Type B pancreatic cell (in vitro differentiated cells): ENCODE data around the gene CYFIP2. TPM values are rescaled to one million over a fixed set of nuclear protein-coding genes. Genes with fewer than 3 reads are reported as not detected.

Experiments
- DNase-seq: peaks from one replicate; pipeline ENCODE4 v3.0.0; 2021; ENCODE audit warnings: mixed read lengths; ENCODE audit not compliant: unreplicated experiment; ENCODE audit errors: extremely low spot score
- H3K27ac Mint-ChIP-seq: 2 replicates; pipeline ENCODE4 v1.8.0; 2021; ENCODE audit warnings: mild to moderate bottlenecking, mixed read lengths
- H3K27me3 Mint-ChIP-seq: 2 replicates; pipeline ENCODE4 v1.8.0; 2021; ENCODE audit warnings: mixed read lengths
- H3K36me3 Mint-ChIP-seq: 2 replicates; pipeline ENCODE4 v1.8.0; 2021; ENCODE audit warnings: mixed read lengths
- H3K4me1 Mint-ChIP-seq: one replicate; pipeline ENCODE4 v1.8.0; 2021; ENCODE audit warnings: mixed read lengths; ENCODE audit not compliant: unreplicated experiment
- H3K4me3 Mint-ChIP-seq: 2 replicates; pipeline ENCODE4 v1.8.0; 2021; ENCODE audit warnings: mild to moderate bottlenecking, mixed read lengths
- H3K9me3 Mint-ChIP-seq: 2 replicates; pipeline ENCODE4 v1.8.0; 2021; ENCODE audit warnings: mixed read lengths
- total RNA-seq: library from RNA; stranded (reverse); gene quantifications from 2 replicates; pipeline ENCODE4 v1.2.1, GENCODE V29; 2021; ENCODE audit warnings: low replicate concordance
- TF ChIP-seq, protein P1 (sequence below): fragments of 200-600 bp; sonication (generic); conservative IDR thresholded peaks from 2 replicates; pipeline ENCODE4 v1.5.0; 2021; ENCODE audit warnings: antibody characterized with exemption, mild to moderate bottlenecking

The CYFIP2 gene
- total RNA-seq, 1 donor from 2014 or later = 61.4 TPM

DNA sequence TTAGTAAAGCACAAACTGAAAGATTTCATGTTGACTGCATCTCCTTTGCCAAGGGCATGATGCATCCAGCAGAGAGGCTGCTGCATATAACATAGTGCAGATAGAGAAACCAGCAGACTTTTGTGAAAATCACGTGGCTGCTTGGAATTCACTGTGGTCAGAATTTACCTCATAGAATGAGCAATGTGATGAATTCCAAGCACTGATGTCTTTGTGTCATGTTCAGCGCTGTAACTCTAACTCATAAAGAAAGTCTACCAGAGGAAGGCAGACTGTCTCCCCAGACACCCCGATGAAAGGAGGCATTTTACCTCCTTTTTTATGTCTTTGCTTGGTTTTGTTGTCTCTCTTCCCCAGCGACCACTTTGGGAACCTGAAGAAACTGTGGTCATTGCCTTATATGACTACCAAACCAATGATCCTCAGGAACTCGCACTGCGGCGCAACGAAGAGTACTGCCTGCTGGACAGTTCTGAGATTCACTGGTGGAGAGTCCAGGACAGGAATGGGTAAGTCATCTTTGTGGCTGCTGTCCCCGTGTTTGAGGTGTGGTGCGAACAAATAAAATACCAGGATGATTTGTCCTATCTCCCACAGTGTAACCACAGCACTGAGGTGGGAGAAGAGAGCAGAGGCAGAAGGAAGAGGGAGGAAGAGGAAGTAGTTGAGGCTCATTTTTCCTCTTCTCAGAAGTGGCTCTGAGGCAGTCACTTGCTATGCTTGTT is 43.3 kb upstream of the CYFIP2 start:
- Mint-ChIP-seq H3K9me3 (no peaks in the 10 kb centered on the region), H3K27me3 (no peaks in the 10 kb centered on the region), H3K4me3 (no peak overlapping the region), H3K4me1 (no peaks in the 10 kb centered on the region), H3K36me3 (no peaks in the 10 kb centered on the region), H3K27ac (no peak overlapping the region)
- TF ChIP-seq, protein P1, sequence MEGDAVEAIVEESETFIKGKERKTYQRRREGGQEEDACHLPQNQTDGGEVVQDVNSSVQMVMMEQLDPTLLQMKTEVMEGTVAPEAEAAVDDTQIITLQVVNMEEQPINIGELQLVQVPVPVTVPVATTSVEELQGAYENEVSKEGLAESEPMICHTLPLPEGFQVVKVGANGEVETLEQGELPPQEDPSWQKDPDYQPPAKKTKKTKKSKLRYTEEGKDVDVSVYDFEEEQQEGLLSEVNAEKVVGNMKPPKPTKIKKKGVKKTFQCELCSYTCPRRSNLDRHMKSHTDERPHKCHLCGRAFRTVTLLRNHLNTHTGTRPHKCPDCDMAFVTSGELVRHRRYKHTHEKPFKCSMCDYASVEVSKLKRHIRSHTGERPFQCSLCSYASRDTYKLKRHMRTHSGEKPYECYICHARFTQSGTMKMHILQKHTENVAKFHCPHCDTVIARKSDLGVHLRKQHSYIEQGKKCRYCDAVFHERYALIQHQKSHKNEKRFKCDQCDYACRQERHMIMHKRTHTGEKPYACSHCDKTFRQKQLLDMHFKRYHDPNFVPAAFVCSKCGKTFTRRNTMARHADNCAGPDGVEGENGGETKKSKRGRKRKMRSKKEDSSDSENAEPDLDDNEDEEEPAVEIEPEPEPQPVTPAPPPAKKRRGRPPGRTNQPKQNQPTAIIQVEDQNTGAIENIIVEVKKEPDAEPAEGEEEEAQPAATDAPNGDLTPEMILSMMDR = no peak
- DNase-seq = no peak

DNA sequence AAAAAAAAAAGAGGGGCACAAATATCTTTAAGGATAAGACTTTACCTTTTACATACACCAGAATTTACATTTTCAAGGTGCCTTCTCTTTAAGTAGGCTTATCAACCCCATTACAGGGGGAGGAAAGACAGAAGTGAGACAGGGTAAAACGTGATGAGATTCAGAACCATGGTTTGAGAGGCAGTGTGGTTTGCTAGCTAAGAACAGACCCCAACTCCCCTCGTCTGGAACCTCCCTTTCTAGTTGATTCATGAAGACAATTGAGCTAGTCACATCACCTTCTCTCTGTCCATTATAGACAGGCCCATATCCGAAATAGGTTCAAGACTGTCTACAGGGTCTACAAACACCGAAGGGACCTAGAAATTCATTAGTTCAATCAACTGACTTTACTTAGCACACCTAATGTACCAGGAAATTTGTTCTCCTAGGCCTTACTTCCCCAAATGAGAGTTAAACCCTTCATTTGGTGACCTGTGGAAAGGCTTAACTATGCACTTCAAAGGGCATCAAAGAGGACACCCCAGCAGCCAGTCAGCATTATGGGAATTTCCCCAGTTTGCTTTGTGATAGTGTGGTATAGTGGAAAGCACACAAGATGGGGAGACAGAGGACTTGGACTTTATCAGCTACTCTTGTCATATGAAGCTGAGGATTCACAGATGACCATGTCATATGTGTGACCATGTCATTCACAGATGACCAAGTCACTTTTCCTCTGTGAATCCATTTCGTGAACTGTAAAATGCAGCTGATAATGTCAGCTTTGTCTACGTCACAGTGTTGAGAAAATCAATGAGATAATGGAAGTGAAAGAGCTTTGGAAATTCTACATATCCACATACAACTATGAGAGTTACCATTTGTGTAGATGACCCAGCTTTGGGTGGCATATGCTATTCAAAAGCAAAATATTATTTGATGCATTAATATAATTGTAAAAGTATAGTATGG is 40.2 kb upstream of the CYFIP2 start:
- Mint-ChIP-seq H3K9me3 (no peaks in the 10 kb centered on the region), H3K36me3 (no peaks in the 10 kb centered on the region), H3K27ac (no peak overlapping the region), H3K27me3 (no peaks in the 10 kb centered on the region), H3K4me3 (no peak overlapping the region), H3K4me1 (no peaks in the 10 kb centered on the region)
- TF ChIP-seq, protein P1 = no peak
- no peak for DNase-seq

DNA sequence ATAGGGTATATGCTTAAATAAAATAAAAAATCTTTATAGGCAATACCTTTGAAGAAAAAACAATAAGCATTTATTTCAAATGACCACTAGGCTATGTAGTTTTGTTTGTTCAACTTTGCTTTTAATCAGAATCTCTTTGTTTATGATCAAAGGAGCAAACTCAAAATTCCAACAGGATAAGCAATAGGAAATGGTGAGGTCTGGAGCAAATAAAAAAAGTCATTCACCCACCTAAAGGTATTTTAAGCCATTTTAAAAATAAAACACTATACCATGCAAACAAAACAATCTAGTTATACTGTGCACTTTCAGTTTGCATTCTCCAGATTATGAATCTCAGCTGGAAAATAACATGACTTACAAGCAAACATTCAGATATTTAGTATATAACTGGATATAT is 35.3 kb upstream of the CYFIP2 start:
- no peak for DNase-seq
- no peaks in the 10 kb centered on the region for H3K27me3 Mint-ChIP-seq
- TF ChIP-seq, protein P1 = no peak
- H3K27ac Mint-ChIP-seq = no peak overlapping the region
- H3K36me3 Mint-ChIP-seq = no peaks in the 10 kb centered on the region
- no peaks in the 10 kb centered on the region for H3K9me3 Mint-ChIP-seq
- H3K4me1 Mint-ChIP-seq = no peaks in the 10 kb centered on the region
- H3K4me3 Mint-ChIP-seq = no peak overlapping the region

DNA sequence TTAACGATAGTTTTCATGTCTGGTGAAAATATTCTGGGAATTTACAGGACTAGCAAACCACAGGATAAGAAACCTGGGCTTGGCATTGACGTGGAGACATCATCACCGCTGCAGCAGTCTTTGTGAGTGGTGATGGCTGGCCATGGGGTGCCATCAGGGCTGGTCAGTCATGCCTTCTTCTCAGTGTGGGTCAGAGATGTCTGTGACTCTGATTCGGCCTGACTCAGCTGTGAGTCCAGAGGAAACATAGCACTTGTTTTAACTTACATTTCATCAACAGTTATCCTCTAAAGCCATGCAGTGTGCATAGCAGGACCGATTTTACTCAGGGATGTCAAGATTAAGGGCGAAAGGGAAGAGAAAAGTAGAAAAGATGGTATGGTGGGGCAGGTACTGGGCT is 33.2 kb upstream of the CYFIP2 start:
- TF ChIP-seq, protein P1 = no peak
- Mint-ChIP-seq H3K27me3 (no peaks in the 10 kb centered on the region), H3K9me3 (no peaks in the 10 kb centered on the region), H3K27ac (no peak overlapping the region), H3K4me1 (no peaks in the 10 kb centered on the region), H3K36me3 (no peaks in the 10 kb centered on the region), H3K4me3 (no peak overlapping the region)
- DNase-seq = no peak

DNA sequence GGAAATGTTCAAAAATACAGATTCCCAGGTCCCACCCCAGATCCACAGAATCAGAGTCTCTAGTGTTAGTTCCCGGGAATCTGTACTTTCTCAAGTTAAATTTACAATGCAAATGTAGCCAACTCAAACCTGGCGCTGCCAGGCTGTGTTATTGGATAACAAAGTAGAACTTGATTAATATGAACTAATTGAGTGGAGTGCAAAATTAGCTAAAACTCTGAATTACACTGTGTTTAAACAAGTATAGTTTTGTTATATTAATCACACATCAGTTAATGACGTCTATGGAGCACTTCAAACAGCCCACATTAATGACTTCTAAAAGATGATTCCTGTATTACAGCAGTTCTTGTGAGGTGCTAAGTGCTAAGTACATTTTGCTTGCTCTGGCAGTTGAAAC is 32.4 kb upstream of the CYFIP2 start:
- H3K9me3 Mint-ChIP-seq = no peaks in the 10 kb centered on the region
- TF ChIP-seq, protein P1 = no peak

More for the DNA sequence above, 32.4 kb upstream of the CYFIP2 start:
- H3K36me3 Mint-ChIP-seq = no peaks in the 10 kb centered on the region
- no peak overlapping the region for H3K27ac Mint-ChIP-seq
- no peak overlapping the region for H3K4me3 Mint-ChIP-seq
- DNase-seq = no peak
- no peaks in the 10 kb centered on the region for H3K27me3 Mint-ChIP-seq
- H3K4me1 Mint-ChIP-seq = no peaks in the 10 kb centered on the region
